GM18519 (cell line): ENCODE data around the gene SSC4D.
A peak's percentile ranks its signal among the peaks of the same experiment; 100 is the strongest.
"Not testable (repeated sequence)": the region's sequence is repeated elsewhere in the genome, so short reads cannot be mapped to it uniquely, and the experiment has no call there.

Experiments
- ATAC-seq: cut with Tn5 transposase; IDR thresholded peaks from one replicate; pipeline ENCODE4 v1.9.1; 2021; ENCODE audit warnings: mild to moderate bottlenecking, moderate library complexity; ENCODE audit not compliant: unreplicated experiment, low FRiP score

SSC4D gene

GRCh38 chr7:76387789-76388188 is 21.7 kb downstream of the SSC4D start:
- not testable (repeated sequence) for ATAC-seq

- no peak for ATAC-seq
Observed at GRCh38 chr7:76386691-76387260, 22.7 kb downstream of the SSC4D start.

DNA sequence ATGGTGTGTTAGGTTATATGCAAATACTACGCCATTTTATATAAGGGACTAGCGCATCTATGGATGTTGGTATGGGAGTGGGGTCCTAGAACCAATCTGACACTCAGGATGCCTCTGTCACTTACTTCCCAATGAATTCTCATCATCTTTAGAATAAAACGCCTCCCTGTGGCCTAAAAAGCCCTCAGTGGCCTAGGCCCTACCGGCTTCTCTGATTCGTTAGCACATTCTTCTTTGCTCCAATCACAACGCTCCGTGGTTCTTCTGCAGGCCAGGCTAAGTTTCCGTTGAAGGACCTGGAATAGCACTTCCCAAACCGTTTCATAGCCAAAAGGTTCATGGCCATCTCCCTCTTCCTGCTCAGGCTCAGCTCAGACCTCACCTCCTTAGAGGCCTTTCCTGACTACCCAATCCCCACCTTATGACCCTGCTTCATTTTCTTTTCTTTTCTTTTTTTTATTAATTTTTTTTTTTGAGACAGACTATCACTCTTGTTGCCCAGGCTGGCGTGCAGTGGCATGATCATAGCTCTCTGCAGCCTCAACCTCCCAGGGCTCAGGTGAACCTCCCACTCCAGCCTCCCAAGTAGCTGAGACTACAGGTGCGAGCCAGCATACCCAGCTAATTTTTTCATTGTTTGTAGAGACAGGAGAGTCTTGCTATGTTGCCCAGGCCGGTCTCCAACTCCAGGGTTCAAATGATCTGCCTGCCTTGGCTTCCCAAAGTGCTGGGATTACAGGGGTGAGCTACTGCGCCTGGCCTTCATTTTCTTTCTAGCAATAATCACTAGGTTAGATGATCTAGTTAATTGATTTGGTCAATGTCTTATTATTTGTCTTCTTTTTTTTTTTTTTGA is 26.2 kb downstream of the SSC4D start:
- no peak for ATAC-seq

- no peak for ATAC-seq
Observed at GRCh38 chr7:76381814-76382213, 27.7 kb downstream of the SSC4D start.

- no peak for ATAC-seq
Observed at GRCh38 chr7:76380623-76380966, 28.9 kb downstream of the SSC4D start.

DNA sequence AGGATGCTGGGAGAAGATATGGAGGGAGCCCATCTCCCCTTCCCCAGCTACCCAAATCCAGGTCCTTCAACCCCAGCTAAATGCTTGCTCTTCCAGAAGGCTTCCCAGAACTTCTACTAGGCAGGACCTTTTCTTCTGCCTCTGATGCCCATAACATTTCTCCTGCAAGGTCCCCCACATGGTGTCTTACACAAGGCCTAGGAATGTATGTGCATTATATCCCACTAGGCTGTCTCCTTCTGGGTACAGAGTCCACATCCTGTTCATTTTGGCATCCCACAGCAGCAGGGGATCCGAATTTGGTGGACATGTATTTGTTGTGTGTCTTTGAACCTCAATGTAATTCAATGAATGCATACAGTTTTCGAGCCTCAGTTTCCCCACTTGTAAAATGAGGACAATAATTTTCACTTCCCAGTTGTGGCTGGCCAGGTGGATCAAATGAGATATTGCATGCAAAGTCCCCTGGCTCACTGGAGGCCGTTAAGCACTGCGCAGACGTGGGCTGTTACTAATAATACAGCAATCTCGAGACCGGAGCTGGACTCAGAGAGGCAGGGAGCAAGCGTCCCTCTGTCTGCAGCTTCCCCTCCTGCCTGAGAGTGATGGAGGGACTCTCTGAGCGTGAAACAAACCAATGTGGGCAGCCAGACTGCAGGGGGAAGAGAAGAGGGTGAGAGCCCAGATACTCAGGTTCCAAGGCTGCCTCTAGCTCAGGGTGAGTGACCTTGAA is 32.1 kb downstream of the SSC4D start:
- ATAC-seq, result no peak

- ATAC-seq, result no peak
Observed at GRCh38 chr7:76375251-76375650, 34.2 kb downstream of the SSC4D start.

GRCh38 chr7:76372984-76373833 is 36.3 kb downstream of the SSC4D start:
- no peak for ATAC-seq

GRCh38 chr7:76371396-76371795 is 38.1 kb downstream of the SSC4D start:
- ATAC-seq, result no peak

DNA sequence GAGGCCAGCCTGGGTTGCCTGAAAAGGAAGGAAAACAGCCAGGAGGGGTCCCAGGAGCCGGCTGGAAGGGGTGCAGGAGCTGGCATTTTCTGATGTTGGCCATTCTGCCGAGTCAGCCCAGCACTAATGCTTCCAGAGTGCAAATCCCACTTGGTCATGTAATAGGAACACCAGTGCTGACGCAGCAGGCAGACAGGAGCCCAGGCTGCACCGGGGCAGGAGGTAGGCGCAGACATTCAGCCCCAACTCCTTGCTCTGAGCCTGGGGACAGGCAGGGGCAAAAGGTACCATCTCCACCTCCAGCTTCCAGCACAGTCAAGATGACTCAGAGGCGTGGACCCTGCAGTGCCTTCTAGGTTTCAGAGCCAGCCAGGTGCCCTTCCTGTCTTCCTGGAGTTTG is 40.5 kb downstream of the SSC4D start:
- ATAC-seq, result no peak

DNA sequence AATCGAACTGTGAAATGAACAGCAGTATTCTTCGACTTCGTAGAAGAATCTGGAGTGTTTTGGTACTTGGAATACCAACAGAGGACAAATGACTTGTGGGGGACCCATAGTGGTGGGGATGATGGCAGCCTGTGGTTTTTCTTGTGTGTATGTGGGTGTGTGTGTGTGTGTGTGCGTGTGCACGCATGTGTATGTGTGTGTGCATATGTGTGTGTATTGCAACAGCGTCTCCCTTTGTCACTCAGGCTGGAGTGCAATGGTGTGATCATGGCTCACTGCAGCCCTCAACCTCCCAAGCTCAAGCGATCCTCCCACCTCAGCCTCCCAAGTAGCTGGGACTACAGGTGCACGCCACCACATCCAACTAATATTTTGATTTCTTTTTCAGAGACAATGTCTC is 41.3 kb downstream of the SSC4D start:
- ATAC-seq, result no peak

DNA sequence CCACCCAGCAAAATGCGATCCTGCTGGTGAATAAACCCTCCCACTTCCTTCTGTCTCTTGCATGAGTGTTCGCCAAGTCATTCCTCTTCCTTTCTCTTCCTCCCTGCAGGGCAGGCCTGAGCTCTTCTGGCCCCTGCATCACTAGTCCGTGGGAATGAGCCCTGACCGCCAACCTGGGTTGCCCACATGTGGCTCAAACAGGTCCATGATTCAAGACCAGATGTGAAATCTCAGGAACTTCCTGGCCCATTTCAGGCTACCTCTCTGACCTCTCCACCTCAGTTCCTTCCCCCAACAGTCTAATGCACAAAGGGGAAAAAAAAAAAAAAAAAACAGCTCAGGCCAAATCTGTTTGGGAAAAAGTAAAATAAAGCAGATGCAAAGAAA is 45.3 kb downstream of the SSC4D start:
- ATAC-seq, result no peak

DNA sequence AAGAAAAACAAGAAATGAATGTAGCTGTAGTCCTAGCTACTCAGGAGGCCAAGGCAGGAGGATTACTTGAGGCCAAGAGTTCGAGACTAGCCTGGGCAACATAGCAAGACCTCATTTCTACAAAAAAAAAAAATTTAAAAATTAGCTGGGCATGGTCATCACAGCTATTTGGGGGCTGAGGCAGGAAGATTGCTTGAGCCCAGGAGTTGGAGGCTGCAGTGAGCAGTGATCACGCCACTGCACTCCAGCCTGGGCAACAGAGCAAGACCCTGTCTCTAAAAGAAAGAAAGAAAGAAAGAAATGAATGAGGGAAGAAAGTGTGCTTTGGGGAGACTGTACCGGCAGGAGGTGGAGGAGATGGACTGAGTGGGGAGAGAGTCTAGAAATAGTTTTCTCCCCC is 45.7 kb downstream of the SSC4D start:
- ATAC-seq, result not testable (repeated sequence)

- ATAC-seq, result no peak
Observed at GRCh38 chr7:76359978-76360638, 49.4 kb downstream of the SSC4D start.

GRCh38 chr7:76359111-76359977 is 50.2 kb downstream of the SSC4D start:
- ATAC-seq, result peak; percentile 80

DNA sequence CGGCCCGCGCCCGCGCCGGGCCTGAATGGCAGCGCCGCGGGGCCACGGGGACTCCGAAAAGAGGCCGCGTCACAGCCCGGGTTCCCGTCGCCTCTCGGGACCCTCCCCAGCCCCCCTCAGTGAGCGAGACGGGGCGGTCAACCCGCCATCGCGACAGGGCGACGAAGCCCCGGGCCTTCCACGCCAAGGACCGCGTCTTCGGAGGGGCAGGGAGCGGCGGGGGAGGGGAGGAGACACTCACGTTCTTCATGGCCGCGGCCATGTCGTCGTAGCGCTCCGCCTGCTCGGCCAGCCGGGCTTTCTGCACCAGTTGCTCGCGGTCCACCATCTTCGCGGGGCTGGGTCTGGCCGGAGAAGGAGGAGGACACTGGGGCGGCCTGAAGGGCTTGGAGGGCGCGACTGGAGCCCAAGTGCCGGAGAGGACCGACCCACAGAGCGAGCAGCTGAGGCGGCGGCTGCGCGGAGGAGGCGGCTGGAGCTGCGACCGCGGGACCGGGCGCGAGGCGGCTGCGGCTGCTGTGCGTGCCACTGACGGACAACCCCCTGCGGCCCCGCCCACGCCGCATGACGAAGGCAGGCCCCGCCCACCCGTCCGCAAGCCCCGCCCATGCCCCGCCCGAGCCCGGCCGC is 50.9 kb downstream of the SSC4D start, which contains the start of gene YWHAG:
Gene YWHAG (minus strand): TSS at position 511 of the 630 bp plus-strand sequence. CDS start 183 bp downstream, at position 328.
- peak; percentile 34 for ATAC-seq

DNA sequence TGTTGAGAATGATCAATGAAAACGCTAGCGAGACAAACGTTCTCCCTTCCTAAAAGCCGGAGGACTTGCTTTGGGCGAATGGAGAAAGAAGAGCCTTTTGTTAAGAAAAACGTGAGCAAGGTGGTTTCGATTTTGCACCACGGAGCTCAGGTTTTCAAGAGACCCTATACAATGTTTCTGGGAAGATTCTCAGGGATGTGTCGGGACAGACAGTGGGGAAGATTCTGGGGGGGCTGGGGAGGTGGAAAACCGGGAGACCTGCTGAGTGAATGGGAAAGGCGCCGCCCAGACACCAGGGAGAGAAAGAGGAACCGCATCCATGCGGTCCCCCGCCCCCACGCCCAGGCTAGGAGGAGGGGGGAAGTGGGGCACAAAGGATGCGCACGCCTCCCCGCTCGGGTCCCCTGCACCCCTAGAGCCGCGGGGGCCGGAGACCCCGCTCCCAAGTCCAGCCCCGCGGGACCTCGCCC is 51.5 kb downstream of the SSC4D start:
- ATAC-seq, result peak; percentile 9

DNA sequence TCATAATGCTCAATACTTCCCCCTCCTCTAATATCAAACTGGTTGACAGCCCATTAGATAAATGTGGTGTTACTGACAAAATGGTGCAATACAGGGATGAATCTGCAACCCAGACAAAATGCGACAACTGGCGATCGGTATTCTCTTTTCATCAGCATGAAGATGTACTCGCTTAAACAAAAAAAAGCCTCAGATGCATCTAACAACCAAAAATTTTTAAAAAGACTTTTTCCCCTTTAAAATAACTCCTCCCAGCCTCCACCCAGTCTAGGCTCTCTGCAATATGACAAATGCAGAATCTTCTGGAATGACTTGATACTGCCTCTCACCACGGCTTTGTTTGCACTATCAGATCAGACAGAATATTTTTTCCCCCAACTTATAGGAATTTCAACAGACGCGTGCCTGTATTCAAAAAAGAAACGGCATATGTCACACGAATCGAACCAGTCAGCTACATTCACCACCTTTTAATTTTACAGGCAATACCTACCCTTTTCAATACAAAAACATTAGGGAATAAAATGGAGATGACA is 52.0 kb downstream of the SSC4D start:
- ATAC-seq, result no peak
